Pancreas (tissue), 10 donors: ENCODE measurements around the gene RAB40C. TPM values are rescaled to one million over a fixed set of nuclear protein-coding genes. Genes with fewer than 3 reads are reported as not detected.

Experiments used
- ATAC-seq, 4 donors: fragments of 200-7000 bp; cut with Tn5 transposase; one replicate each; pipeline versions ENCODE4 v1.8.0 to v1.9.1; 2020; ENCODE audit warnings: mild to moderate bottlenecking in 4 of 4, moderate library complexity in 4 of 4
- DNase-seq, 6 donors: peaks; one replicate each; pipeline ENCODE4 v3.0.0-alpha.2; 2020
- FAIRE-seq: peaks from 2 replicates; lab custom pipeline; 2012; peaks lifted over from hg19 to GRCh38; lab: Jason Lieb, UNC
- H3K27ac ChIP-seq, 4 donors: fragments of 200-600 bp; sonication (generic); 1 replicate in 3 of 4; 2 replicates in 1 of 4; pipeline versions ENCODE4 v1.5.0 to v1.8.0; 2020
- H3K27me3 ChIP-seq, 4 donors: fragments of 200-600 bp; one replicate each; pipeline ENCODE4 v1.8.0; 2021
- H3K36me3 ChIP-seq, 3 donors: fragments of 200-600 bp; sonication (generic) in 1 of 3; one replicate each; pipeline versions ENCODE4 v1.5.0 to v1.8.0; 2020 to 2021
- H3K4me1 ChIP-seq, 3 donors: fragments of 200-600 bp; one replicate each; pipeline ENCODE4 v1.8.0; 2021
- H3K4me3 ChIP-seq, 4 donors: fragments of 200-600 bp; sonication (generic) in 2 of 4; one replicate each; pipeline versions ENCODE4 v1.5.0 to v1.8.0; 2020 to 2021
- H3K9me3 ChIP-seq, 4 donors: fragments of 200-600 bp; one replicate each; pipeline ENCODE4 v1.8.0; 2021
- WGBS, 2 donors: extraction: QIAGEN DNeasy Blood & Tissue Kit; methylation state at CpG; one replicate each; pipeline ENCODE4 v1.1.7; 2013; 5-methylcytosine and 5-hydroxymethylcytosine counted together
- intact Hi-C, 3 donors: fragments of 100-400 bp; cut with DNase I; formaldehyde crosslinking; loops; one replicate each; pipeline versions ENCODE4 v1.11.1 to v1.14.2; 2022
- polyA plus RNA-seq, 2 donors: library from polyadenylated mRNA; stranded (reverse); fragments of 200-250 nt; gene quantifications; one replicate each; pipeline ENCODE4 v1.2.3, GENCODE V29; 2013
- total RNA-seq, 6 donors: library from RNA; stranded (reverse); fragmentation: NEBNext Ultra II Directional in 4 of 6; extraction: Animal tissue kit (Norgen Biotek cat#: 25700) in 4 of 6; gene quantifications; one replicate each; pipeline versions ENCODE4 v1.2.1 to v1.2.4, GENCODE V29; 2021 to 2023
- TF ChIP-seq, protein P1 (sequence below), 4 donors: fragments of 200-600 bp; sonication (generic) in 3 of 4; IDR thresholded peaks; one replicate each; pipeline versions ENCODE4 v1.5.0 to v1.8.0; 2021; ENCODE audit warnings: antibody characterized with exemption in 4 of 4
- donor health status: healthy with polysubstance abuse.
- donor health status: DM: no; HTN: no; CAD: no; lungs with moderate emphysema.
- donor health status: DM: no; HTN: no; CAD: no.
- donor health status: control.
- donor health status: control.
- donor health status: Bipolar disorder and iron deficiency.
- donor health status: DM: yes; HTN: yes; CAD: no.
- donor health status: DM: no; HTN: no; CAD: no.
- donor health status: DM: no; HTN: no; CAD: no.
- donor health status: DM: yes; HTN: yes; CAD: no.

Gene RAB40C
- total and polyA plus RNA-seq, 8 donors: 19.4 to 71.4 (median 33.8) TPM

- no peak for ATAC-seq
- no peak overlapping the region for H3K27ac ChIP-seq
- H3K9me3 ChIP-seq: no peaks in the 10 kb centered on the region
- TF ChIP-seq, protein P1, sequence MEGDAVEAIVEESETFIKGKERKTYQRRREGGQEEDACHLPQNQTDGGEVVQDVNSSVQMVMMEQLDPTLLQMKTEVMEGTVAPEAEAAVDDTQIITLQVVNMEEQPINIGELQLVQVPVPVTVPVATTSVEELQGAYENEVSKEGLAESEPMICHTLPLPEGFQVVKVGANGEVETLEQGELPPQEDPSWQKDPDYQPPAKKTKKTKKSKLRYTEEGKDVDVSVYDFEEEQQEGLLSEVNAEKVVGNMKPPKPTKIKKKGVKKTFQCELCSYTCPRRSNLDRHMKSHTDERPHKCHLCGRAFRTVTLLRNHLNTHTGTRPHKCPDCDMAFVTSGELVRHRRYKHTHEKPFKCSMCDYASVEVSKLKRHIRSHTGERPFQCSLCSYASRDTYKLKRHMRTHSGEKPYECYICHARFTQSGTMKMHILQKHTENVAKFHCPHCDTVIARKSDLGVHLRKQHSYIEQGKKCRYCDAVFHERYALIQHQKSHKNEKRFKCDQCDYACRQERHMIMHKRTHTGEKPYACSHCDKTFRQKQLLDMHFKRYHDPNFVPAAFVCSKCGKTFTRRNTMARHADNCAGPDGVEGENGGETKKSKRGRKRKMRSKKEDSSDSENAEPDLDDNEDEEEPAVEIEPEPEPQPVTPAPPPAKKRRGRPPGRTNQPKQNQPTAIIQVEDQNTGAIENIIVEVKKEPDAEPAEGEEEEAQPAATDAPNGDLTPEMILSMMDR (IDR thresholded peaks at IDR 0.05): no peak
- H3K27me3 ChIP-seq: no peaks in the 10 kb centered on the region
- WGBS, 2 donors: 82 to 83% methylated on average over 10 to 15 of the region's 15 CpGs
- no peak overlapping the region for H3K4me3 ChIP-seq
- no peak for DNase-seq
- intact Hi-C loops: no loop called here
- H3K4me1 ChIP-seq: no peaks in the 10 kb centered on the region
- no peaks in the 10 kb centered on the region for H3K36me3 ChIP-seq
- no peak for FAIRE-seq
Observed at GRCh38 chr16:559021-559380, 30.9 kb upstream of the RAB40C start.

DNA sequence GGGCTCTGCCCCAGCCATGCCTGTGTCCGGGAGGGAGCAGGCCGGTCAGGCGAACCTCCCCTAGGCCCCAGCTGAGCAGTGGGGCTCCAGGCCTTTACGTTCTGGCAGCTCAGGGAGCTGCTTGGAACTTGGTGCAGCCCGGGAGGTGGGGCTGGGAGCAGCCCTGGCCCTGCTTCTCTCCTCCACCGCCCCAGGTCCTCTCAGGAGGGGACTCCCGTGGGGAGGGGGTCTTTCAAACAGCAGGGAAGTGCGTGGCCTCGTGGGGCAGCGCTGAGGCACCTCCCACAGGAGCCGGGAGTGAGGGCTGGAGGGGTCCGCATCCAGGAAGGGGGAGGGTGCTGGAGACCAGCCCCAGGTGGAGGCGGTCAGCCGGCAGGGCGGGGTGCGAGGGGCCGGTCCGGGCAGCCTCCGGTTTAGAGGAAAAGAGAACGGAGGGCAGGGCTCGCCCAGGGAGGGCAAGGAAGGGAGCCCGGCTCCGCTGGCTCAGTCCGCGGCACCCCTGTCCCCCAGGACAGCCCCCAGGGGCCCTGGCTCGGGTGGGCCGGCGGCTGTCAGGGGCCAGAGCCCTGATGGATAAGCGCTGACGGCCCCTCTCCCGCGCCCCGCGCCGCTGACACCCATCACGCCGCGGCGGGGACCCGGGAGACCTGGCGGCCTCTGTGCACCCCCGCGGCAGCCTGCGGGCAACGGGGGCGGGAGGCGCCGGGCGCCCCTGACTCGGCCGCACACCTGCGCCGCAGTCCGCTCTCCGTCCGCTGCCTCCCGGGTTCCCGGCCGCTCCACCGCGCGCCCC, 30.3 kb upstream of the RAB40C start:
- 36 to 62% methylated on average over 15 to 62 of the region's 62 CpGs for WGBS, 2 donors
- FAIRE-seq: no peak
- Histone ChIP-seq H3K27ac (no peak overlapping the region), H3K27me3 (no peaks in the 10 kb centered on the region), H3K9me3 (no peaks in the 10 kb centered on the region), H3K4me3 (no peak overlapping the region), H3K4me1 (no peaks in the 10 kb centered on the region), H3K36me3 (no peaks in the 10 kb centered on the region)
- TF ChIP-seq, protein P1 (IDR thresholded peaks at IDR 0.05): no peak
- no peak for ATAC-seq
- DNase-seq: no peak
- intact Hi-C loops: no loop called here

GRCh38 chr16:560204-560700, 29.6 kb upstream of the RAB40C start, which contains the start of gene PRR35:
Gene PRR35, plus strand, starts transcription at chr16:560394. Its CDS starts 2,901 bp downstream, at chr16:563295.
- Histone ChIP-seq H3K27ac (no peak within 1 kb of the TSS), H3K9me3 (no peaks in the 10 kb centered on the region), H3K4me3 (peak within 1 kb of the TSS in 3 of 4 donors; percentile 12 to 48 (median 39)), H3K27me3 (no peaks in the 10 kb centered on the region), H3K4me1 (no peaks in the 10 kb centered on the region), H3K36me3 (no peaks in the 10 kb centered on the region)
- TF ChIP-seq, protein P1 (IDR thresholded peaks at IDR 0.05): no peak
- intact Hi-C loops: no loop called here
- 0 to 2% methylated on average over 1 to 83 of the region's 84 CpGs for WGBS, 2 donors
- peak in 2 of 4 donors; percentile 15 to 27 for ATAC-seq
- DNase-seq: no peak
- no peak for FAIRE-seq

- no peak overlapping the region for H3K27ac ChIP-seq
- H3K9me3 ChIP-seq: no peaks in the 10 kb centered on the region
- intact Hi-C loops: no loop called here
- ATAC-seq (peak; percentile 52 to 81 (median 75)), FAIRE-seq (no peak), DNase-seq (peak in 4 of 6 donors; percentile 58 to 78 (median 74))
- peak overlapping the region in 3 of 4 donors; percentile 12 to 48 (median 39) for H3K4me3 ChIP-seq
- 2 to 3% methylated on average over 42 to 51 of the region's 54 CpGs for WGBS, 2 donors
- H3K4me1 ChIP-seq: no peaks in the 10 kb centered on the region
- TF ChIP-seq, protein P1 (IDR thresholded peaks at IDR 0.05): no peak
- no peaks in the 10 kb centered on the region for H3K36me3 ChIP-seq
- H3K27me3 ChIP-seq: no peaks in the 10 kb centered on the region
Observed at GRCh38 chr16:560701-561412, 29.0 kb upstream of the RAB40C start.
